Kasumi-1 (cell line): Measurements from ENCODE around the gene VEGFD.
"Not testable (repeated sequence)": the region's sequence is repeated elsewhere in the genome, so short reads cannot be mapped to it uniquely, and the experiment has no call there.

Source experiments
- DNase-seq, 2 experiments: peaks; one replicate each; lab custom pipeline; 2025; lab: John Stamatoyannopoulos, UW

Gene VEGFD

DNA sequence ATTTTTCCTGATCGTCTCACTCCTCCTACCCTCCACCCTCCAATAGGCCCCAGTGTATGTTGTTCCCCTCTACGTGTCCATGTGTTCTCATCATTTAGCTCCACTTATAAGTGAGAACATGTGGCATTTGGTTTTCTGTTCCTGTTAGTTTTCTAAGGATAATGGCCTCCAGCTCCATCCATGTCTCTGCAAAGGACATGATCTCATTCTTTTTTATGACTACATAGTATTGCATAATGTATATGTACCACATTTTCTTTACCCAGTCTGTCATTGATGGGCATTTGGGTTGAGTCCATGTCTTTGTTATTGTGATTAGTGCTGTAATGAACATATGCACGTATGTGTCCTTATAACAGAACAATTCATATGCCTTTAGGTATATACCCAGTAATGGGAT, 78.3 kb downstream of the VEGFD start:
- DNase-seq, result not testable (repeated sequence)

DNA sequence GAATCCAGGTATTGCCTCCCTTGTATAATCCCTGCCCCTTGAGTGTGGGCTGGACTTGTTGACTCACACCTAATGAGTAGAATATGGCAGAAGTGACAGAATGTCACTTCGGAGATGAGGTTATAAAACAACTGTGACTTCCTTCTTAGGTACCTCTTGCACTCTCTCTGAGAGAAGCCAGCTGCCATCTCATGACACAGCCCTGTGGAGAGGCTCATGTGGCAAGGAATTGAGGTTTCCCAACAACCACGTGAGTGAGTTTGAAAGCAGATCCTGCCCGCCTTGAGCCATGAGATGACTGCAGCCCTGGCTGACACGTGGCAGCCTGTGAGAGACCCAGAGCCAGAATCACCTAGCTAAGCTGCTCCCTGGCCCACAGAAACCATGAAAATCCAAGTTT, 82.3 kb downstream of the VEGFD start:
- peak; percentile 5 to 9 for DNase-seq

DNA sequence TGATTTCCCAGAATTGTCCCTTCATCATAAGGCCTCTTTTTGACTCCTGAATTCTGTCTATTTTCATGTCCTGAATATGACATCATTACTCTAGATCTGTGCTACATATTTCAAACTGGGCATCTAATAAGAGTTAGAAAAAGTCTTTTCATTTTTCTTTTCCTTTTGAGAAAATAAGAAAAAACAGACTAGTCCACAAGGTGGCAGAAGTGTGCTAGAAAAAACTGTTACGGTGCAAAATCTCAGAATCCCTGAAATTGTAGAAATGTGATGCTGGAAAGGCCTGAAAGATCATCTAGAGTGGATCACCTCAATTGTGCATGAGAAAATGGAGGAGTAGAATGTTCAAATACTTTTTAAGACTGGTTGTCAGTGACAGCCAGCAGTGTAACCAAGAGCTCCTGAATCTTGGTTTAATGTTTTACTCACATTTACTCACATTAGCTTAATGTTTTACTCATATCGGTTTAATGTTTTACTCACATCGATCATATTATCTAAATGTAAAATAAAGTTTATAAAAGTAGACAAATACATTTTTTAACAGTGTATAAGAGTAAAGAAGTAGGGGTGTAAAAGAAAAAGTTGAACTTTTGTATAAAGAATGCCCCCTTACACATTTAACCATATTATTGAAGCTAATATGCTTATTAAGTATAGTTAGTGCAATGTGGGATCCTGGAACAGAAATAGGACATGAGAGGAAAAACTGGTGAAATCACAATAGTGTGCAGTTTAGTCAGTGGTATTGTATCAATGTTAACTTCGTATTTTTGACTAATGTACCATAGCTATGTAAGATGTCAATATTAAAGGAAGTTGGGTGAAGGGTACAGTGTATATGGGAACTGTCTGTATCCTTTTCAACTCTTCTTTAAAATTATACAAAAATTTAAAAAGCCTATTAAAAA, 84.0 kb downstream of the VEGFD start:
- peak; percentile 22 to 47 for DNase-seq

DNA sequence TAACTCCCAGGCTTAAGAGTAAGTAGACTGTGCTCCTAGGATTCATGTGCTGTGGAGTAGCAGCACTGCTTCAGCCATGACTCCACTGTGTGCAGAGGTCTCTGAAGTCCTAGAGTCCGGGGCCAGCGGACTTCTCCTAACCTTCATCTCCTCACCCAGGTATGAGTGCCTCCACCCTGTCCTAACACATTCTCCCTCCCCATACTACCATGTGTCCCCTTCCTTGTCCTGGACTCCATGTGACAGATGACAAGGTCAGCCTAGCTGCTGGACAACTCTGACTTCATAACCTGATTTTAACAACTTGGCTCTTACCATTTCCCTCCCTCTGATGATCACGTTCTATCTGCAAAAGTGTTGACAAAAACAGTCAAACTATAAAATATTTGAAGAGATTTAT, 85.4 kb downstream of the VEGFD start:
- no peak for DNase-seq

DNA sequence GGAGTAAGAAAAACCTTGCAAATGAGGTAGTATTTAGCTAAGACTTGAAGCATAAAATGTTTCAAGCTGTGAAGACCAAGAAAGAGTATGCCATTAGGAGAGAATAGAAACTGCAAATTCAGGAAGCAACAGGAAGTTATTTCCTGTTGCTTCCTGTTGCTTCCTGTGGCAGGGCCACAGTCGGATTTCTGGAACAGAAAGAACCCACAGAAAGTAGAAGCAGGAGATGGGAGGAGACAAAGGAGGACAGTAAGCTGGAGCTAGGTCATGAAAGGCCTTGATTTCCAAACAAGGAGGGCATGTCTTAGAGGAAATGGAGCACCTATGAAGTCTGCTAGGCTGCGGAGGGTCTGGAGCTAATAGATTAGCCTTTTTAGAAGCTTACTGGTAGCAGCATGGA, 86.0 kb downstream of the VEGFD start:
- peak; percentile 10 to 11 for DNase-seq
